Colonic mucosa (tissue), 4 donors: ENCODE measurements around the gene EFNA1. TPM values are rescaled to one million over a fixed set of nuclear protein-coding genes. Genes with fewer than 3 reads are reported as not detected.

Experiments used
- DNase-seq: peaks from one replicate; pipeline ENCODE4 v3.0.0-alpha.2; 2020
- H3K27ac ChIP-seq: fragments of 200-600 bp; one replicate; pipeline ENCODE4 v1.8.0; 2021
- H3K27me3 ChIP-seq: fragments of 200-600 bp; one replicate; pipeline ENCODE4 v1.8.0; 2021
- H3K36me3 ChIP-seq: fragments of 200-600 bp; one replicate; pipeline ENCODE4 v1.8.0; 2021
- H3K4me1 ChIP-seq: fragments of 200-600 bp; one replicate; pipeline ENCODE4 v1.8.0; 2021; ENCODE audit warnings: mild to moderate bottlenecking
- H3K4me3 ChIP-seq: fragments of 200-600 bp; one replicate; pipeline ENCODE4 v1.8.0; 2021
- H3K9ac ChIP-seq, 2 donors: one replicate each; pipeline ENCODE4 v1.7.0; 2013; ENCODE audit warnings: control low read depth in 2 of 2, low read depth in 2 of 2, low read length in 2 of 2
- H3K9me3 ChIP-seq: fragments of 200-600 bp; one replicate; pipeline ENCODE4 v1.8.0; 2021
- intact Hi-C: fragments of 100-400 bp; cut with DNase I; formaldehyde crosslinking; loops from one replicate; pipeline ENCODE4 v1.14.1; 2022
- total RNA-seq, 2 donors: library from RNA; stranded (reverse); fragmentation: NEBNext Ultra II Directional in 1 of 2; extraction: Animal tissue kit (Norgen Biotek cat#: 25700) in 1 of 2; gene quantifications; one replicate each; pipeline ENCODE4 v1.2.1, GENCODE V29; 2021
- TF ChIP-seq, protein P1 (sequence below): fragments of 200-600 bp; IDR thresholded peaks from one replicate; pipeline ENCODE4 v1.8.0; 2022; ENCODE audit warnings: antibody characterized with exemption, mild to moderate bottlenecking
- donor health status: healthy.
- donor health status: DM: no; HTN: no; CAD: no.
- donor health status: DM: no; HTN: no; CAD: no.

EFNA1 gene
- total RNA-seq, 2 donors from 2014 or later = 61.3 to 125 TPM

- peaks cover 9% of the 10 kb centered on the region for H3K4me1 ChIP-seq
- no peaks in the 10 kb centered on the region for H3K27me3 ChIP-seq
- H3K9me3 ChIP-seq = no peaks in the 10 kb centered on the region
- H3K27ac ChIP-seq = no peak overlapping the region
- TF ChIP-seq, protein P1, sequence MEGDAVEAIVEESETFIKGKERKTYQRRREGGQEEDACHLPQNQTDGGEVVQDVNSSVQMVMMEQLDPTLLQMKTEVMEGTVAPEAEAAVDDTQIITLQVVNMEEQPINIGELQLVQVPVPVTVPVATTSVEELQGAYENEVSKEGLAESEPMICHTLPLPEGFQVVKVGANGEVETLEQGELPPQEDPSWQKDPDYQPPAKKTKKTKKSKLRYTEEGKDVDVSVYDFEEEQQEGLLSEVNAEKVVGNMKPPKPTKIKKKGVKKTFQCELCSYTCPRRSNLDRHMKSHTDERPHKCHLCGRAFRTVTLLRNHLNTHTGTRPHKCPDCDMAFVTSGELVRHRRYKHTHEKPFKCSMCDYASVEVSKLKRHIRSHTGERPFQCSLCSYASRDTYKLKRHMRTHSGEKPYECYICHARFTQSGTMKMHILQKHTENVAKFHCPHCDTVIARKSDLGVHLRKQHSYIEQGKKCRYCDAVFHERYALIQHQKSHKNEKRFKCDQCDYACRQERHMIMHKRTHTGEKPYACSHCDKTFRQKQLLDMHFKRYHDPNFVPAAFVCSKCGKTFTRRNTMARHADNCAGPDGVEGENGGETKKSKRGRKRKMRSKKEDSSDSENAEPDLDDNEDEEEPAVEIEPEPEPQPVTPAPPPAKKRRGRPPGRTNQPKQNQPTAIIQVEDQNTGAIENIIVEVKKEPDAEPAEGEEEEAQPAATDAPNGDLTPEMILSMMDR = no peak
- intact Hi-C loops = no loop called here
- H3K9ac ChIP-seq = peak overlapping the region in 1 of 2 donors; percentile 24
- H3K36me3 ChIP-seq = no peaks in the 10 kb centered on the region
- no peak overlapping the region for H3K4me3 ChIP-seq
- DNase-seq = no peak
Measured at GRCh38 chr1:155106862-155107261, 20.8 kb upstream of the EFNA1 start.

GRCh38 chr1:155107309-155108264, 20.1 kb upstream of the EFNA1 start:
- no peaks in the 10 kb centered on the region for H3K36me3 ChIP-seq
- H3K4me1 ChIP-seq = peaks cover 2% of the 10 kb centered on the region
- TF ChIP-seq, protein P1 = no peak
- no peak overlapping the region for H3K27ac ChIP-seq
- intact Hi-C loops = no loop called here
- H3K27me3 ChIP-seq = no peaks in the 10 kb centered on the region
- H3K9ac ChIP-seq = peak overlapping the region in 1 of 2 donors; percentile 24
- H3K9me3 ChIP-seq = no peaks in the 10 kb centered on the region
- H3K4me3 ChIP-seq = no peak overlapping the region
- DNase-seq = no peak

GRCh38 chr1:155108296-155108695, 19.4 kb upstream of the EFNA1 start:
- Histone ChIP-seq H3K9me3 (no peaks in the 10 kb centered on the region), H3K27me3 (no peaks in the 10 kb centered on the region), H3K27ac (no peak overlapping the region), H3K9ac (no peak overlapping the region), H3K4me3 (no peak overlapping the region), H3K36me3 (no peaks in the 10 kb centered on the region), H3K4me1 (no peaks in the 10 kb centered on the region)
- TF ChIP-seq, protein P1 = no peak
- no peak for DNase-seq
- intact Hi-C loops = no loop called here

DNA sequence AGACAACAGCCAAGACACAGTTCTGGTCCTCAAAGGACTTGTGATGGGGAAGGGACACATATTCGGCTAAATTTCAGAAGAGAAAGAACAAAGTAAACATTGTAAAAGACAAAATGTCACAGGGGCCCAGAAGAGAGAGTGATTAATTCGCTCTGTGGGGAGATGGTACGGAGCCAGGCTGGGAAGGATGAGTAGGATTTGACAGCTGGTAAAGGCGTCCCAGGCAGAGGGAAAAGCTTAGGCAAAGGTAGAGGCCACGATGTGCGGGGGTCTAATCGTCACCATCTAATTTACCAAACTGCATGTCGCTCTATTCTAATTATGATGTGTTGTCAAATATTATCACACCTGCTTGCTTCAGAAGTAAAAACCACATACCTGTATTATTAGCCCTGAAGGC, 17.3 kb upstream of the EFNA1 start:
- DNase-seq = no peak
- no peaks in the 10 kb centered on the region for H3K27me3 ChIP-seq
- no peaks in the 10 kb centered on the region for H3K9me3 ChIP-seq
- H3K36me3 ChIP-seq = no peaks in the 10 kb centered on the region
- no peaks in the 10 kb centered on the region for H3K4me1 ChIP-seq
- no peak overlapping the region for H3K4me3 ChIP-seq
- no peak overlapping the region for H3K27ac ChIP-seq
- H3K9ac ChIP-seq = no peak overlapping the region
- intact Hi-C loops = no loop called here
- TF ChIP-seq, protein P1 = no peak

GRCh38 chr1:155110826-155111225, 16.9 kb upstream of the EFNA1 start:
- H3K4me1 ChIP-seq = no peaks in the 10 kb centered on the region
- no peak overlapping the region for H3K4me3 ChIP-seq
- H3K9me3 ChIP-seq = no peaks in the 10 kb centered on the region
- TF ChIP-seq, protein P1 = no peak
- no peak overlapping the region for H3K27ac ChIP-seq
- H3K9ac ChIP-seq = no peak overlapping the region
- no peaks in the 10 kb centered on the region for H3K36me3 ChIP-seq
- DNase-seq = no peak
- intact Hi-C loops = no loop called here
- H3K27me3 ChIP-seq = no peaks in the 10 kb centered on the region
